ENCODE results near the gene PCDH15. TPM values are rescaled to one million over a fixed set of nuclear protein-coding genes. Genes with fewer than 3 reads are reported as not detected.

The PCDH15 gene
- total RNA-seq, 1 donor from 2014 or later = not detected

GRCh38 chr10:54063514-54063913 lies 737.5 kb downstream of the PCDH15 start:
- H3K27me3 Mint-ChIP-seq = no peaks in the 10 kb centered on the region
- peaks cover 5% of the 10 kb centered on the region for H3K9me3 Mint-ChIP-seq
- H3K36me3 Mint-ChIP-seq (ENCODE audit: low read depth) = no peaks in the 10 kb centered on the region
- ATAC-seq (ENCODE audit: low read depth) (no peak), DNase-seq (no peak)
- H3K4me3 Mint-ChIP-seq = no peak overlapping the region
- CTCF ChIA-PET = no interaction called here
- intact Hi-C loops (cut with micrococcal nuclease) = no loop called here
- no peak for TF ChIP-seq CTCF (IDR thresholded peaks at IDR 0.05)
- H3K27ac Mint-ChIP-seq = no peak overlapping the region
- POLR2A ChIA-PET = no interaction called here
- H3K4me1 Mint-ChIP-seq = no peaks in the 10 kb centered on the region

- intact Hi-C loops (cut with micrococcal nuclease) = no loop called here
- no peak for TF ChIP-seq CTCF (IDR thresholded peaks at IDR 0.05)
- Mint-ChIP-seq H3K9me3 (peaks cover 9% of the 10 kb centered on the region), H3K4me1 (no peaks in the 10 kb centered on the region), H3K27ac (no peak overlapping the region), H3K36me3 (ENCODE audit: low read depth) (no peaks in the 10 kb centered on the region), H3K4me3 (no peak overlapping the region), H3K27me3 (no peaks in the 10 kb centered on the region)
- ATAC-seq (ENCODE audit: low read depth) (no peak), DNase-seq (no peak)
- POLR2A ChIA-PET = no interaction called here
- CTCF ChIA-PET = no interaction called here
These were observed 740.5 kb downstream of the PCDH15 start for GRCh38 chr10:54060572-54060971.

DNA sequence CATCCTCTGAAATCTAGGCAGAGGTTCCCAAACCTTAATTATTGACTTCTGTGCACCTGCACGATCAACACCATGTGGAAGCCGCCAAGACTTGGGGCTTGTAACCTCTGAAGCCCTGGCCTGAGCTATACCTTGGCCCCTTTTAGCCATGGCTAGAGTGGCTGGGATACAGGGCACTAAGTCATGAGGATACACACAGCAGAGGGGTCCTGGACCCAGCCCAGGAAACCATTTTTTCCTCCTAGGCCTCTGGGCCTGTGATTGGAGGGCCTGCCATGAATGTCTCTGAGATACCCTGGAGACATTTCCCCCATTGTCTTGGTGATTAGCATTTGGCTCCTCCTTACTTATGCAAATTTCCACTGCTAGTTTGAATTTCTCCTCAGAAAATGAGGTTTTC lies 743.7 kb downstream of the PCDH15 start:
- ATAC-seq (ENCODE audit: low read depth) (no peak), DNase-seq (no peak)
- Mint-ChIP-seq H3K36me3 (ENCODE audit: low read depth) (no peaks in the 10 kb centered on the region), H3K27ac (no peak overlapping the region), H3K4me3 (no peak overlapping the region), H3K9me3 (peaks cover 9% of the 10 kb centered on the region), H3K27me3 (no peaks in the 10 kb centered on the region), H3K4me1 (no peaks in the 10 kb centered on the region)
- TF ChIP-seq CTCF (IDR thresholded peaks at IDR 0.05) = no peak
- intact Hi-C loops (cut with micrococcal nuclease) = no loop called here
- POLR2A ChIA-PET = no interaction called here
- CTCF ChIA-PET = no interaction called here

- no peak overlapping the region for H3K27ac Mint-ChIP-seq
- DNase-seq (no peak), ATAC-seq (ENCODE audit: low read depth) (no peak)
- H3K9me3 Mint-ChIP-seq = peaks cover 4% of the 10 kb centered on the region
- POLR2A ChIA-PET = no interaction called here
- intact Hi-C loops (cut with micrococcal nuclease) = no loop called here
- H3K4me3 Mint-ChIP-seq = no peak overlapping the region
- no peaks in the 10 kb centered on the region for H3K27me3 Mint-ChIP-seq
- CTCF ChIA-PET = no interaction called here
- TF ChIP-seq CTCF (IDR thresholded peaks at IDR 0.05) = no peak
- H3K36me3 Mint-ChIP-seq (ENCODE audit: low read depth) = no peaks in the 10 kb centered on the region
- H3K4me1 Mint-ChIP-seq = no peaks in the 10 kb centered on the region
These were observed 774.7 kb downstream of the PCDH15 start for GRCh38 chr10:54026340-54026739.

- H3K36me3 Mint-ChIP-seq (ENCODE audit: low read depth) = no peaks in the 10 kb centered on the region
- H3K4me3 Mint-ChIP-seq = no peak overlapping the region
- TF ChIP-seq CTCF (IDR thresholded peaks at IDR 0.05) = no peak
- ATAC-seq (ENCODE audit: low read depth) (no peak), DNase-seq (no peak)
- ChIA-PET CTCF (no interaction called here), POLR2A (no interaction called here)
- no peak overlapping the region for H3K27ac Mint-ChIP-seq
- no peaks in the 10 kb centered on the region for H3K27me3 Mint-ChIP-seq
- intact Hi-C loops (cut with micrococcal nuclease) = no loop called here
- H3K9me3 Mint-ChIP-seq = peaks cover 7% of the 10 kb centered on the region
- H3K4me1 Mint-ChIP-seq = no peaks in the 10 kb centered on the region
These were observed 789.9 kb downstream of the PCDH15 start for GRCh38 chr10:54011117-54011516.
